Liver (tissue), 3 donors: ENCODE measurements around the gene SLC6A14.

ENCODE experiments used
- CTCF ChIP-seq: fragments of 150-350 bp; IDR thresholded peaks from 2 replicates; pipeline ENCODE4 v1.5.1; 2017; ENCODE audit warnings: improper control_type of control experiment, low read depth, low read length; ENCODE audit not compliant: missing input control
- MAX ChIP-seq: IDR thresholded peaks from 2 replicates; pipeline ENCODE4 v1.6.1; 2016; ENCODE audit warnings: antibody characterized with exemption
- REST ChIP-seq: IDR thresholded peaks from 2 replicates; pipeline ENCODE4 v1.6.1; 2016; ENCODE audit warnings: antibody characterized with exemption, mild to moderate bottlenecking
- TAF1 ChIP-seq: conservative IDR thresholded peaks from 2 replicates; pipeline ENCODE4 v1.6.1; 2016; ENCODE audit warnings: antibody characterized with exemption, mild to moderate bottlenecking
- donor health status: healthy.
- donor health status: healthy.

- TF ChIP-seq CTCF (no peak), MAX (no peak), TAF1 (no peak), REST (no peak)
Observed at GRCh38 chrX:116395752-116396151, 40.7 kb upstream of the SLC6A14 start.
